Caco-2 (cell line): ENCODE results near the gene PIH1D1. TPM values are rescaled to one million over a fixed set of nuclear protein-coding genes. Genes with fewer than 3 reads are reported as not detected.

Experiments
- BruUV-seq: library from RNA; stranded (reverse); fragments of 400-500 nt; replicated peaks from 2 replicates; lab custom pipeline; 2021; lab: Mats Ljungman, UMichigan
- CTCF ChIA-PET: fragments of 300-600 bp; sonication (Branson Sonifier 250); formaldehyde crosslinking; loops from one replicate; lab custom pipeline; 2022; ENCODE audit warnings: antibody characterized with exemption; lab: Charles Lee
- POLR2A ChIA-PET: fragments of 300-600 bp; sonication (Branson Sonifier 250); formaldehyde crosslinking; loops from one replicate; lab custom pipeline; 2022; ENCODE audit warnings: antibody characterized with exemption; lab: Charles Lee
- DNase-seq, 2 experiments: peaks; one replicate each; pipeline versions ENCODE4 v3.0.0 to v3.0.0-alpha.2; 2020 to 2022
- H3K27me3 ChIP-seq: replicated peaks from 2 replicates; pipeline ENCODE4 v1.6.0; 2011; ENCODE audit warnings: low read length; ENCODE audit not compliant: control insufficient read depth, insufficient read depth
- H3K36me3 ChIP-seq: 2 replicates; pipeline ENCODE4 v1.5.1; 2011; ENCODE audit warnings: low read length; ENCODE audit not compliant: control insufficient read depth, insufficient read depth
- H3K4me1 ChIP-seq: fragments of 250-450 bp; sonication (Bioruptor Pico); 2 replicates; pipeline ENCODE4 v1.5.1; 2020; ENCODE audit warnings: mild to moderate bottlenecking
- H3K4me3 ChIP-seq: 2 replicates; pipeline ENCODE4 v1.5.1; 2011; ENCODE audit warnings: low read depth, mild to moderate bottlenecking, control low read depth, low read length
- H3K9me3 ChIP-seq: fragments of 250-450 bp; sonication (Bioruptor Pico); 2 replicates; pipeline ENCODE4 v1.5.1; 2020; ENCODE audit warnings: mild to moderate bottlenecking, moderate library complexity
- H3K27ac Mint-ChIP-seq: one replicate; pipeline ENCODE4 v1.8.0; 2022; ENCODE audit warnings: mixed read lengths; ENCODE audit not compliant: unreplicated experiment
- H3K27me3 Mint-ChIP-seq: one replicate; pipeline ENCODE4 v1.8.0; 2022; ENCODE audit warnings: mixed read lengths; ENCODE audit not compliant: insufficient read depth, unreplicated experiment
- H3K36me3 Mint-ChIP-seq: one replicate; pipeline ENCODE4 v1.8.0; 2022; ENCODE audit warnings: mild to moderate bottlenecking, mixed read lengths; ENCODE audit not compliant: insufficient read depth, unreplicated experiment
- H3K4me1 Mint-ChIP-seq: one replicate; pipeline ENCODE4 v1.8.0; 2022; ENCODE audit warnings: low read depth, mixed read lengths; ENCODE audit not compliant: unreplicated experiment
- H3K4me3 Mint-ChIP-seq: one replicate; pipeline ENCODE4 v1.8.0; 2022; ENCODE audit warnings: mild to moderate bottlenecking, moderate library complexity, mixed read lengths; ENCODE audit not compliant: unreplicated experiment
- H3K9me3 Mint-ChIP-seq: one replicate; pipeline ENCODE4 v1.8.0; 2022; ENCODE audit warnings: mixed read lengths; ENCODE audit not compliant: unreplicated experiment
- intact Hi-C: fragments of 100-400 bp; cut with micrococcal nuclease; formaldehyde crosslinking; loops from one replicate; pipeline ENCODE4 v1.10.0; 2022; ENCODE audit not compliant: unreplicated experiment
- total RNA-seq: library from RNA; stranded (reverse); gene quantifications from 2 replicates; pipeline ENCODE4 v1.2.3, GENCODE V29; 2022
- TF ChIP-seq, protein P1 (sequence below), 2 experiments: fragments of 200-600 bp in 1 of 2; IDR thresholded peaks; 1 replicate in 1 of 2; 2 replicates in 1 of 2; pipeline versions ENCODE4 v1.5.1 to v1.8.0; 2011 to 2022; ENCODE audit warnings: antibody characterized with exemption in 1 of 2, control low read depth in 1 of 2, inconsistent platforms in 1 of 2, low read depth in 1 of 2, low read length in 1 of 2, mild to moderate bottlenecking in 1 of 2, moderate library complexity in 1 of 2; ENCODE audit not compliant: insufficient read depth in 1 of 2, severe bottlenecking in 1 of 2, unreplicated experiment in 1 of 2

The PIH1D1 gene
- total RNA-seq, 1 experiment from 2014 or later = 150 TPM

DNA sequence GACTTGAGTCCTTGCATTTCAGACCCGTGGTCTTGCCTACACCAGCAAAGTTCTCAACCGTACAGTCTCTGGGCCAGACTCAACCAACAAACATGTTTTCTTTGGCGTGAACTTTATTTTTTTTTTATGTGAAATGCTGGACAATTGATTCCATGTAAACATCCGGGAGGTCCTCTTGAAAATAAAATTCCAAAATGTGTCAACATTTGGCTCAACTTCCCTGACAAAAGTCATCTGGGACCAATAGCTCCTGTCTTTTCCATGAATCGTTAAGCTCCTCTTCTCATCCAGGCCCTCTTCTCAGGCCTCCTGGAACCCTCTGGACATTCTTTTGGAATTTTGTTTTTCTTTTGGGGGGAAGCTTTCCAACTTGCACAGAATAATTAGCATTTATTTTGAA lies 4.2 kb upstream of the PIH1D1 start:
- Mint-ChIP-seq H3K4me1 (peaks cover 1% of the 10 kb centered on the region), H3K4me3 (peak overlapping the region; percentile 27), H3K27me3 (no peaks in the 10 kb centered on the region), H3K9me3 (no peaks in the 10 kb centered on the region), H3K36me3 (peaks cover 36% of the 10 kb centered on the region), H3K27ac (no peak overlapping the region)
- Histone ChIP-seq H3K4me3 (no peak overlapping the region), H3K4me1 (peaks cover 6% of the 10 kb centered on the region; the same call in 1 of the 2 replicates), H3K27me3 (no peaks in the 10 kb centered on the region), H3K36me3 (no peaks in the 10 kb centered on the region; the same call in none of the 2 replicates), H3K9me3 (no peaks in the 10 kb centered on the region)
- intact Hi-C loops = no loop called here
- CTCF ChIA-PET = no interaction called here
- TF ChIP-seq, protein P1, sequence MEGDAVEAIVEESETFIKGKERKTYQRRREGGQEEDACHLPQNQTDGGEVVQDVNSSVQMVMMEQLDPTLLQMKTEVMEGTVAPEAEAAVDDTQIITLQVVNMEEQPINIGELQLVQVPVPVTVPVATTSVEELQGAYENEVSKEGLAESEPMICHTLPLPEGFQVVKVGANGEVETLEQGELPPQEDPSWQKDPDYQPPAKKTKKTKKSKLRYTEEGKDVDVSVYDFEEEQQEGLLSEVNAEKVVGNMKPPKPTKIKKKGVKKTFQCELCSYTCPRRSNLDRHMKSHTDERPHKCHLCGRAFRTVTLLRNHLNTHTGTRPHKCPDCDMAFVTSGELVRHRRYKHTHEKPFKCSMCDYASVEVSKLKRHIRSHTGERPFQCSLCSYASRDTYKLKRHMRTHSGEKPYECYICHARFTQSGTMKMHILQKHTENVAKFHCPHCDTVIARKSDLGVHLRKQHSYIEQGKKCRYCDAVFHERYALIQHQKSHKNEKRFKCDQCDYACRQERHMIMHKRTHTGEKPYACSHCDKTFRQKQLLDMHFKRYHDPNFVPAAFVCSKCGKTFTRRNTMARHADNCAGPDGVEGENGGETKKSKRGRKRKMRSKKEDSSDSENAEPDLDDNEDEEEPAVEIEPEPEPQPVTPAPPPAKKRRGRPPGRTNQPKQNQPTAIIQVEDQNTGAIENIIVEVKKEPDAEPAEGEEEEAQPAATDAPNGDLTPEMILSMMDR (IDR thresholded peaks at IDR 0.05; ENCODE audit: insufficient read depth in 1 of 2, low read depth in 1 of 2, low read length in 1 of 2, severe bottlenecking in 1 of 2, unreplicated experiment in 1 of 2) = no peak
- POLR2A ChIA-PET = no interaction called here
- BruUV-seq = no TSS peak
- DNase-seq = no peak

GRCh38 chr19:49453757-49454240 lies 2.2 kb upstream of the PIH1D1 start:
- Histone ChIP-seq H3K36me3 (peaks cover 5% of the 10 kb centered on the region), H3K9me3 (no peaks in the 10 kb centered on the region), H3K4me3 (peak overlapping the region; percentile 61), H3K4me1 (peaks cover 6% of the 10 kb centered on the region; the same call in 1 of the 2 replicates), H3K27me3 (no peaks in the 10 kb centered on the region)
- TF ChIP-seq, protein P1 (IDR thresholded peaks at IDR 0.05; ENCODE audit: insufficient read depth in 1 of 2, low read depth in 1 of 2, low read length in 1 of 2, severe bottlenecking in 1 of 2, unreplicated experiment in 1 of 2) = no peak
- TSS peak; percentile 90 for BruUV-seq
- no peak for DNase-seq
- Mint-ChIP-seq H3K36me3 (peaks cover 49% of the 10 kb centered on the region), H3K4me1 (peaks cover 10% of the 10 kb centered on the region), H3K9me3 (no peaks in the 10 kb centered on the region), H3K27me3 (no peaks in the 10 kb centered on the region), H3K27ac (peak overlapping the region; percentile 100), H3K4me3 (peak overlapping the region; percentile 98)
- intact Hi-C loops = loop anchor here (1.0 kb wide), 2 partner anchors 34 to 43 kb away; partner anchors contain the start of genes RPL13A and RPS11
- POLR2A ChIA-PET = interaction anchor here (0.6 to 1.0 kb wide), 13 partner anchors 9 to 188 kb away, joined by 3 to 14 read pairs (median 5); partner anchors contain the start of genes PRRG2, RPS11, RRAS and SCAF1
- CTCF ChIA-PET = interaction anchor here (1.0 to 1.3 kb wide), 9 partner anchors 18 to 460 kb away, joined by 3 to 7 read pairs (median 3); partner anchors contain the start of genes GYS1 and RUVBL2

DNA sequence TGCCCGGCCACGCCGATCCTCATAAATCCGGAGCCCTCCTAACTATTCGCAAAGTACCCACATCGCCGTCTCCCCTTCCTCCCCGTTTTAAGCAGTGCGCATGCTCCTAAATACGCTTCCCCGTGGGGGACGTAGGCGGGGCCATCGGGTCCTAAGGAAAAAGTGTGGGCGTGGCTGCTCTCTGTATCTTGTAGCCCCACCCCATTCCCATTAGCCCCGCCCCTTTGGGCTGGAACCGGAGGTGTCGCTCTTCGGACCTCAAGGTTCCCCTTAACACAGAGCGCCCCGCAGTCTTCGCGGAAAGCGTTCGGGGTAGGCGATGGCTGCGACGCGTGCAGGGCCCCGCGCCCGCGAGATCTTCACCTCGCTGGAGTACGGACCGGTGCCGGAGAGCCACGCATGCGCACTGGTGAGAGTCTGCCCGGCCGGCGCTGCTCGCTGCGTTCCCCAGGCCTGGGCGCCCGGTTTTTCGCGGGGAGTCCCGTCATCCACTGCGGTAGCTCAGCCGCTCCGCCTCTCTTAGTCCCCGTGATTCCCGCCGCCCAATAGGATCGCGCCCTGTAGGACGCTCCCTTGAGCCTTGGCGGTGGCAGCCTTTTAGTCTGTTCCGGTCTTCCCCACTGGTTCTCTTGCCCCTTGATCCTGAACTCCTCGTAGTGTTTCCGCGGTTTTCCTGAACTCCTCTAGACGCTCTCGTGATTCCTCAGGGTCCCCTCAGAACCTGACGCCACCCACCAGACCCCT lies 1.6 kb upstream of the PIH1D1 start, which contains the start of gene ALDH16A1:
Gene ALDH16A1 (plus strand): TSS at position 213 of the 744 bp plus-strand sequence. CDS start 107 bp downstream, at position 320.
- peaks cover 6% of the 10 kb centered on the region; the same call in 1 of the 2 replicates for H3K4me1 ChIP-seq
- DNase-seq = peak; percentile 98 to 99
- ChIA-PET POLR2A (interaction anchor here (0.6 to 1.0 kb wide), 22 partner anchors 9 to 665 kb away, joined by 3 to 14 read pairs (median 4); partner anchors contain the start of genes AP2A1, GYS1, PRRG2 and RPS11), CTCF (interaction anchor here (1.0 to 1.3 kb wide), 8 partner anchors 18 to 460 kb away, joined by 3 to 7 read pairs (median 4); partner anchors contain the start of genes GYS1 and RUVBL2)
- no peaks in the 10 kb centered on the region for H3K27me3 Mint-ChIP-seq
- H3K4me3 ChIP-seq = peak within 1 kb of the TSS; percentile 61
- no peaks in the 10 kb centered on the region for H3K9me3 ChIP-seq
- TF ChIP-seq, protein P1 (IDR thresholded peaks at IDR 0.05; ENCODE audit: insufficient read depth in 1 of 2, low read depth in 1 of 2, low read length in 1 of 2, severe bottlenecking in 1 of 2, unreplicated experiment in 1 of 2) = no peak
- H3K4me1 Mint-ChIP-seq = peaks cover 10% of the 10 kb centered on the region
- no peaks in the 10 kb centered on the region for H3K27me3 ChIP-seq
- no peaks in the 10 kb centered on the region for H3K9me3 Mint-ChIP-seq
- intact Hi-C loops = loop anchor here (1.0 kb wide), 2 partner anchors 34 to 43 kb away; partner anchors contain the start of genes RPL13A and RPS11
- peaks cover 55% of the 10 kb centered on the region for H3K36me3 Mint-ChIP-seq
- peak within 1 kb of the TSS; percentile 100 for H3K27ac Mint-ChIP-seq
- peak within 1 kb of the TSS; percentile 98 for H3K4me3 Mint-ChIP-seq
- H3K36me3 ChIP-seq = peaks cover 5% of the 10 kb centered on the region
- no TSS peak for BruUV-seq
